Liver (tissue), 2 donors: ENCODE measurements around the gene DNMT3A.

Source experiments
- CTCF ChIP-seq: fragments of 150-350 bp; IDR thresholded peaks from 2 replicates; pipeline ENCODE4 v1.5.1; 2017; ENCODE audit warnings: improper control_type of control experiment, low read depth, low read length; ENCODE audit not compliant: missing input control
- ZBTB33 ChIP-seq: IDR thresholded peaks from 2 replicates; pipeline ENCODE4 v1.6.1; 2016; ENCODE audit warnings: antibody characterized with exemption
- TF ChIP-seq, protein P1 (sequence below): IDR thresholded peaks from 2 replicates; pipeline ENCODE4 v1.6.1; 2016; ENCODE audit warnings: antibody characterized with exemption, mild to moderate bottlenecking
- donor health status: healthy.

DNA sequence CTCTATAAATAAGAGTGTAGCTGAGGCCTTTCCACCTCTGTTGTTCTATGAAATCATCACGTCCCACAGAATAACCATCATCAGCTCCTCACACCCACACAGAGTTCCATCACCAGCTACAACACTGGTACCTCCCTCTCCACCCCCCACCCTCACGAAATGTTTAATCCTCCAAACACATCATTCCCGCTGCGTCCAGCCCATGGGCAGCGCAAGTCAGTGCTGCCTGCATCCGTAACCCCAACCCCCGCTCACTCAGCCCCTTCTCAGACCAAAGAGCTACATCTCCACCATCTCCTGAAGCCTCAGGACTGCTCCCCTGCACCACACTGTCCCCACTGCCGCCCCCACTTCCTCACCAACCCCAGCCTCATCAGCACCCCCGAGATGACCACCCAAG is 19.4 kb downstream of the DNMT3A start:
- TF ChIP-seq CTCF (no peak), ZBTB33 (no peak)
- TF ChIP-seq, protein P1, sequence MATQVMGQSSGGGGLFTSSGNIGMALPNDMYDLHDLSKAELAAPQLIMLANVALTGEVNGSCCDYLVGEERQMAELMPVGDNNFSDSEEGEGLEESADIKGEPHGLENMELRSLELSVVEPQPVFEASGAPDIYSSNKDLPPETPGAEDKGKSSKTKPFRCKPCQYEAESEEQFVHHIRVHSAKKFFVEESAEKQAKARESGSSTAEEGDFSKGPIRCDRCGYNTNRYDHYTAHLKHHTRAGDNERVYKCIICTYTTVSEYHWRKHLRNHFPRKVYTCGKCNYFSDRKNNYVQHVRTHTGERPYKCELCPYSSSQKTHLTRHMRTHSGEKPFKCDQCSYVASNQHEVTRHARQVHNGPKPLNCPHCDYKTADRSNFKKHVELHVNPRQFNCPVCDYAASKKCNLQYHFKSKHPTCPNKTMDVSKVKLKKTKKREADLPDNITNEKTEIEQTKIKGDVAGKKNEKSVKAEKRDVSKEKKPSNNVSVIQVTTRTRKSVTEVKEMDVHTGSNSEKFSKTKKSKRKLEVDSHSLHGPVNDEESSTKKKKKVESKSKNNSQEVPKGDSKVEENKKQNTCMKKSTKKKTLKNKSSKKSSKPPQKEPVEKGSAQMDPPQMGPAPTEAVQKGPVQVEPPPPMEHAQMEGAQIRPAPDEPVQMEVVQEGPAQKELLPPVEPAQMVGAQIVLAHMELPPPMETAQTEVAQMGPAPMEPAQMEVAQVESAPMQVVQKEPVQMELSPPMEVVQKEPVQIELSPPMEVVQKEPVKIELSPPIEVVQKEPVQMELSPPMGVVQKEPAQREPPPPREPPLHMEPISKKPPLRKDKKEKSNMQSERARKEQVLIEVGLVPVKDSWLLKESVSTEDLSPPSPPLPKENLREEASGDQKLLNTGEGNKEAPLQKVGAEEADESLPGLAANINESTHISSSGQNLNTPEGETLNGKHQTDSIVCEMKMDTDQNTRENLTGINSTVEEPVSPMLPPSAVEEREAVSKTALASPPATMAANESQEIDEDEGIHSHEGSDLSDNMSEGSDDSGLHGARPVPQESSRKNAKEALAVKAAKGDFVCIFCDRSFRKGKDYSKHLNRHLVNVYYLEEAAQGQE = no peak
